ENCODE data around the gene CHST11.

- TF ChIP-seq CTCF (IDR thresholded peaks at IDR 0.05) (no peak), POLR2A (IDR thresholded peaks at IDR 0.05) (no peak)
Measured at GRCh38 chr12:104547235-104547634, 90.5 kb downstream of the CHST11 start.

All from ovary (tissue), 3 donors.